ENCODE data around the gene VPS54.
"Not testable (repeated sequence)": the region's sequence is repeated elsewhere in the genome, so short reads cannot be mapped to it uniquely, and the experiment has no call there.

Gene VPS54

DNA sequence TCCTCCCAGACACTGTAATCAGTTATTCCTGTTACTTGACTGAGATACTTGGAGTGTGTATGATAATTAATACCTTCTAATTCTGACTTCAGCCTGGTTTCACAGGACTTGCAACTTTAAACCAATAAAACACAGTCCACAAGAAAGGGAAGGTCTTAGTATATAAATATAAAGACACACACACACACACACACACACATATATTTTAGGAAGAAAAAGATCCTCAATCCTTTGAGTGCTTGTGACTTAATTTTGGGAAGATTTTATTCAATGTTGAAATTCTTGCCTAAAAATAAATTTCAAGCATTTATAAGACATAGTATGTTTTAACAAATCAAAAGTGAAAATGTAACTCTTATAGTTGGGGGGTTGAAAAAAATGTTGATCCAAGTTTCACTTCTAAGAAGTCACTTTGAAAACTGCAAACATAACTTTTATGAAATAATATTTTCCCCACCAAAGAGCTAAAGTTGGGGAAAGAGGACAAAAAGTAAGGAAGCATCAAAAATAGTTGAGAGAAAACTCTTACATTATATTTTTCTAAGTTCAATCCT, 824 bp upstream of the VPS54 start:
- DNase-seq = peak; percentile 54

DNA sequence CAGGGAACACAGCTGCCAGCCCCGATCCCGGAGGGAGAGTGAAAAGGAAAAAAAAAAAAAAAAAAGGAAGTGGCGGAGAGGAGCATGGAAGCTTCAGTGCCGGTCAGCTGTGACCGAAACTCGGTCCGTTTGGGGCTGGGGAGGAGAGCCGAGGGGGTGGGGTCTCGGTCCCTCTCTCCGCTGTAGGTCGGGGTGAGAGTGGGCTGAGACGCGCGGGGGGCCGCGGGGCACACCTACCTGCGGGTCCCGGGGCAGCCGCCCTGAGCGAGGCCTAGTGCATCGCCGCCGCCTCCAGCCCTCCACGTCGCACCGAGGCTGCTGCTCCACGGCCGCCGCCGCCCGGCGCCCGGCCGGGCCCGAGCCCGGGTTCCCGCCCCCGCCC, 536 bp downstream of the VPS54 start:
- DNase-seq = no peak

DNA sequence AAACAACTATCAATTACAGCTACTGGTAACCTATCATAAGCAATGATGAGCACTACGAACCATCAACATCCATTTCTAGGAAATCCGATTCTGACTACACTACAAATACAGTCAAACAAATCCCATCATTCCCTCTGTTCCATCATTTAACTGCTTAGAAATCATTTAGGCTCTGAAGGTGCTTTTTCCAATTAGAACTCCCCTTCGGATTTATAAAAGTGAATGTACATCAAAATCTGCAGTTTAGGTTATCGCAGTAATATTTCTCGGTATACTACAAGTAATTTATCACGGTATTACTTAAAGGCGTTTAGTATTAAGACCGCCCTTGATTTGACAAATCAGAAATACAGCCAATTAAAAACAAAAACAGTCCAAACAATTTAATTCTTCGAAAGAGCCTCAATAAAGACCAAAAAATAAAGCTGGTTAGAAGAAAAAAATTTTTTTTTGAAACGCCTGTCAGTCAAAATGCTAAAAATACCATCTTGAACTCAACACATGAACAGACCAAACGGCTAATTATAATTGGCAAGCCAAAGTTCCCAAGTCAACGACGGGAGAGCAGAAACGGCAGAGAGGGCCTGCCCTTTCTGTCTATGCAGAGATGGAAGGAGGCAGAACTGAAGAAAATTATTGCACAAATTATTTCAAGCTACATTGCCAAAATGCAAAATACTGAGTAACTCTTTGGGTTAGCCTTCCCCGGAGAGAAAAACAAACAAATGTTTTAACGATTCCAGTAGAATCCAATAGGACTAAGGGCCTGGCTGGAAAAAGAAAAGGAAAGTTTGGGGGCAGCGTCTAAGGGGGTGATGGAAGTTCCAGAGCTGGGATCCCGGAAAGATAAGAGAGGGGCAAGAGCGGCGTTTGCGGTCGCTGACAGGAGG, 1.2 kb downstream of the VPS54 start:
- DNase-seq = peak; percentile 37

DNA sequence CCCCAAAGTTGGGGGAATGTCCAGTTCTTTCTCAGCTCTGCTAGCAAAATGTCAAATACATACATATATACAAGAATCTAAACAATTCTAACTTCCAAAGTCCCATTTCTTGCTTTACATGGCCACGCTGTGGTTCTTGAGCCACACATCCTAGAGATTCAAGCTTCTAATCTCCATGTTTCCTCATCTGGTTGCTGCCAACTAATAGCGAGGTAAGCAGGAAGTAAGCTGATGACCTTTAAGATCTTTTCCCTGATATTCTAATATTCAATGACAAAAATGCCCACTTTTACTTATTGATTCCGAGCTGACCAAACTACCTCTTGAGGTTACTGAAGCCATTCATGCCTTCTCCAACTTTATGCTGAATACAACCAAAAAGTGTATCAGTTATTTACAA, 3.3 kb downstream of the VPS54 start:
- no peak for DNase-seq

DNA sequence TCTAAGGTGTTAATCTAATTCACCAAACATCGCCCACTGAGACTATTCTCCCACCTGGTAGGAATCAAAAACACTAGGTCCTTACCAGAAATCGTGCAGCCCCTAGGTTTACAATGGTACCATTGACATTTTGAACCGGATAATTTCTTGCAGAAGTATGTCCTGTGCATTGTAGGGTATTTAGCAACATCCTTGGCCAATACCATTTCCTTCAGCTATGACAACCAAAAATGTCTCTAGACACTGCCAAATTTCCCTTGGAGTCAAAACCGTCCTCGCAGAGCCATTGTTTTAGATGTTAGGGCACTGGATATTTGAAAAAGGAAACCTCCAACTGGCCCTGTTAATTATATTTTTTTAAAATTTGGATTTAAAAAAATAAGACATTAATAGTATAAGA, 3.8 kb downstream of the VPS54 start:
- no peak for DNase-seq

DNA sequence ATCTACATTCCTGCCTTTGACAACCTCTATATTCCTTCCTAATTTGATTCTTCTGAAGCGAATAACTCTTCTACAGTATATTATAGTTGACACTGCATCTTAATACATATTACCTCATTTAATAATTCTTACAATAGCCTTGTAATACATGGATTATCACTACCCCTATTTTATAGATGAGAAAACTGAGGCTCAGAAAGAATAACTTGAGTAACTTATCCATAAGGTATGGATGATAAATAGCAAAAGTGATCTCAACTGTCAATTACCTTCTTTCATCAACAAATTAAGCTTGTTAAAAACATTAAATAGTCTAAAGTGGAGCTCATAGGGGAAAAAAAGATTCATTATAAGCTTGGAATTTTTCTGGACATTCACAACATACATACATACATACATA, 4.6 kb downstream of the VPS54 start:
- DNase-seq = no peak

DNA sequence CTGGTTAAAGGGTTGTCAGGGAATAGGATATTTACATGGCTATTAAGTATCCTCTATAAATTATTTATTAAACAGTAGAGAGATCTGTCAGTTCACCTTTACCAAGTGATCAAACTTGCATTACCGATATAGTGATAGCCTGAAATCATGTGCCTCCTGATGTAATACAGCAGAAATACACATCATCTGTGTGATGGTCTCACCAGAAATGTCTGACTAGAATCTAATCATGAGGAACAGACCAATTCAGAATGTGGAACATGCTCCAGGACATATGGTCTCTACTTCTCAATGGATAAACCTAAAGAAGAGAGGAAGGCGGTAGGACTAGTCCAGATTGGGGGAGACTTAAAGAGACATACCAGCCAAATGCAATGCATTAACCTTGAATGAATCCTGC, 6.2 kb downstream of the VPS54 start:
- DNase-seq = no peak

DNA sequence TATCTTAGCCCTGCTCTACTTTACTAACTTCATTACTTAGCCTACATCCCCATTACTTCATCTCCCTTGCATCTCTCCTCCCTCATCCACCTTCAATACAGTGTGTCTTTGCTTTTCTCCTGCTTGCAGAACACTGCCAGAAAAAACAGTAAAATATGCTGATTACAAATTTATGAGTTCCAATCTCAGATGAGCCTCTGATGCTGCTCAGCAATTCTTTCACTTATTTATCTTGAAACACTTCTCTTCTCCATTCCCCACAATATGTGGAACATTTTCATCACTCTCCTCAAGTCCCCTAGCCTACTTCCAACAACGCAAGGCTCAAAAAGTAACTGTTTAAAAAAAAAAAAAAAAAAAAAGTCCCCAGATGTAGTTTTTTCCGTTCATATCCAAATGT, 7.1 kb downstream of the VPS54 start:
- DNase-seq = no peak

DNA sequence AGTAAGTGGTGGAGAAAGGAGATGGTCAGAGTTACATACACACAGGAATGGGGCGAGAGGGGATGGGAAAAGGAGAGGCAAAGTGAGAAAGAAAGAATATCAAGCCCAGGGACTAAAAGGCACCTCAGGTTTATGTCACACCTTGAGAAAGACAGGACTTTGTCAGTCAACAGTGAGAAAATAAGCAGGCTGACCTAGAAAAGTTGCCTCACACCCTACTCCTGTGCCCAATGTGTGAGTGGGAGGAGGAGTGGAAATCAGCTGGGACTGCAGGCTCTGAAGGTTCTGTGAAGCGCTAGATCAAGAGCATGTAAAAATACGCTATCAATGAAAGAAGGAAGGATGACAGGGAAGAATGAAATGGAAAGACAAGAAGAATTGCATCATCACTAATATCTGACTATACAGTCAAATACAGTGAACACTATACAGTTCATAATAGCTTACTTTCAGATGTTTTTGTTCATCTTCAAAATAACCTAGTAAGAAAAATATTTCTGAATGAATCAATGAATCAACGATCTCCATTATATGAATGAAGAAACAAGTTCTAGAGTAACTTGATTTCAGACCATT, 10.7 kb downstream of the VPS54 start:
- no peak for DNase-seq

DNA sequence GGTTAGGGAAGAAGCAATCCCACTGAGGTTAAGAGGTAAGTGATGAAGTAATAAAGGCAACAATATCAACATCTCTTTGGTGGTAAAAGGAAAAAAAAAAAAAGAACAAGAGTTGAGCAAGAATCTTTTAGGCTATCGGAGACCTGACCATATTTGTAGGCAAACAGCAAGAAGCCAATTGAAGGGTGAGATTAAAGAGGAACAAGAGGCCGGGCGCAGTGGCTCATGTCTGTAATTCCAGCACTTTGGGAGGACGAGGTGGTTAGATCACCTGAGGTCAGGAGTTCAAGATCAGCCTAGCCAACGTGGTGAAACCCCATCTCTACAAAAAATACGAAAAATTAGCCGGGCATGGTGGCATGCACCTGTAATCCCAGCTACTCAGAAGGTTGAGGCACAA, 11.3 kb downstream of the VPS54 start:
- no peak for DNase-seq

DNA sequence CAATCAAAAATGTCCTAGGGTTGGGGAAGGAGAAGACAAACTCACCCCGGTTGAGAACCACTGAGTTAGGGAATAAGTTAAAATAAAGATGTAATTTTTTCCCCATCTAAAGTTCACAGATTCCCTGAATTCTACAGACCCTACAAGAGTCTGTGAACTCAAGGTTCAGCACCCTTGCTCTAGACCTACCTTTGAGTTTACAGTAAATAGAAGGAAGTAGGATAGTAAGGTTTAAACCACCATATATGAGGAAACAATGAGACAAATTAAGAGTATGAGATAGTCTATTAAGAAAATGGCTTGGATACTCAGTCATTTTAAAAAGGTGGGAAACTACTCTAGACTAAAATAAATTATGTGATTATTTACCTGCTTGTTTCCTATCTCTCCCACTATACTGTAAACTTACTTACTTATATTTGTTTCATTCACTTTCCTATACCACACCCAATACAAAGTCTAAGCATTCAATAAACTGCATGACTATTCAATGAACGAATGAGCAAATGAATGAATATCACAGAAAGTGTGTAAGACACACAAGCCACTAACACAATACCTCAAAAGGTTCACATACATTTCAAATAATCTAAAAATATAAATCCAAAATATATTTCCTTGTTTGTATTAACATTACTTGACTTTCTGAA, 13.4 kb downstream of the VPS54 start:
- DNase-seq = no peak

DNA sequence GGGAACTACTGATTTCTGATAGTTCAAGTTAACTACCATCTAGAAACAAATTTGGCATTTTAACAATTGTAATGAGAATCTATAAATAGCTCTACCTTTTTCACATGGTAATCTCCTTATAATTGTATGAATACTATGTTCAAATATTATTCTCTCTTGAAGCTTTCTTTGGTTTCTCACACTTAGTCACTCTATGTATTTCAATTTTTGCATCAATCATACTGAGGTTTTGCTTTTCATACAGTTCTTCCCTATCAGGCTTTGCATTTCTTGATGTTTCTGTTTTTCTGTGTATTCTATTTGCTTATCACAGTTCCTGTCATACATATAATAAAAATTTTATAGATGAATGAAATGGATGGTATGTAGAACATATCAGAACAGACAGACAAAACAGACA, 16.0 kb downstream of the VPS54 start:
- no peak for DNase-seq

DNA sequence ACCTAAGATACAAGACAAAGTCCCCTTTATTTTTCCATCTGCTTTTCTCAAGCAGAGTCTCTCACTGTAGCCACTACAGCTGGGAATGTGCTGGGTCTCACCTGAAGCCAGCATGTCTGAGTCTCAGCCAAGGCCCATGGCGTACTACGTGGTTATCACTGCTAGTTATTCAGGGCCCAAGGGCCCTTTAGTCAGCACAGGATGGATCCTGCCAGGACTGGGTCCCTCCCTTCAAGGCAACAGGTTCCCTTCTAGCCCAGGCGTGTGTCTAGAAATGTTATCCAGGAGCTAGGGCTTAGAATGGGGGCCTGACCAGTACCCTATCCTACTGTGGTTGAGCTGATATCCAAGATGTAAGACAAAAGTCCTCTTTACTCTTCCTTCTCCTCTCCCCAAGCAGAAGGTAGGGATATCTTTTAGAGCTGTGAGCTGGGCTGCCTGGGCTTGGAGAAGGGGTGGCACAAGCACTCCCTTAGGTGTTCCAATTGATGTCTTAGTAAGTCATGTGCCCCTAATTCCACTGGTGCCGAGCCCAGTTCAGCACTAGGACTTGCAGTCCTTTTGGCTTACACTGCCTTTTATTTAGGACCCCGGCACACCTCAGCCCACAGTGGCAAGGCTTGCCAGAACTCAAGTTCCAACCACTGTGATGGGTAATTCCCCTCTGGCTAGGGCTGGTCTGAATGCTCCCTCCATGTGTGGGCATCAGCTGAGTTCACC, 17.7 kb downstream of the VPS54 start:
- no peak for DNase-seq

DNA sequence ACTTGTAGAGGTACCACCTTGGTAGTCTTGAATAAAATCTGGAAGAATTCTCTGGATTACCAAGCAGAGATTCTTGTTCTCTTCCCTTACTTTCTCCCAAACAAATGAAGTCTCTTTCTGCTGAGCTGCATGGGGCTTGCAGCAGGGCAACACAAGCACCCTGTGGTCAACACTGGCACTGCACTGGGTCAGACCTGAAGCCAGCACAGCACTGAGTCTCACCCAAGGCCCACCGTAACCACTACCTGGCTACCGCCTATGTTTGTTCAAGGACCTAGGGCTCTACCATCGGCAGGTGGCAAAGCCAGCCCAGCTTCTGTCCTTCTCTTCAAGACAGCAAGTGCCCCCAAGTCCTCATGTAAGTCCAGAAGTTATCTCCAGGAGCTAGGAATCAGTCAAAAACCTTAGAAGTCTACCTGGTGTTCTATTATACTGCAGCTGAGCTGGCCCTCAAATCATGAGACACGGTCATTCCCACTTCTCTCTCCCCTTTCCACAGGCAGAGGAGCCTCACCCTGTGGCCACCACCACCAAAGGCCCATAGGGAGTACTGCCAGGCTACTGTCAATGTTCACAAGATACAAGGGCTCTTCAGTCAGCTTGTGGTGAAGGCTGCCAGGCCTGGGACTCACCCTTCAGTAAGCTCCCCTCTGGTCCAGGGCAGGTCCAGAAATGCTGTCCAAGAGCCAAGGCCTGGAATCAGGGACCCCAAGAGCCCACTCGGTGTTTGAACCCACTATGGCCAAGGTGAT, 18.4 kb downstream of the VPS54 start:
- no peak for DNase-seq

DNA sequence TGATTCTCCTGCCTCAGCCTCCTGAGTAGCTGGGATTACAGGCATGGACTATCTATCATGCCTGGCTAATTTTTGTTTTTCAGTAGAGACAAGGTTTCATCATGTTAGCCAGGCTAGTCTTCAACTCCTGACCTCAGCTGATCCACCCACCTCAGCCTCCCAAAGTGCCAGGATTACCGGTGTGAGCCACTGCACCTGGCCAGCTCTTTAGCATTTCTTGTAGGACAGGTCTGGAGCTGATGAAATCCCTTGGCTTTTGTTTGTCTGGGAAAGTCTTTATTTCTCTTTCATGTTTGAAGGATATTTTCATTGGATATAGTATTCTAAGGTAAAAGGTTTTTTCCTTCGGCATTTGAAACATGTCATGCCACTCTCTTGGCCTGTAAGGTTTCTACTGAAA, 20.2 kb downstream of the VPS54 start:
- DNase-seq = no peak

DNA sequence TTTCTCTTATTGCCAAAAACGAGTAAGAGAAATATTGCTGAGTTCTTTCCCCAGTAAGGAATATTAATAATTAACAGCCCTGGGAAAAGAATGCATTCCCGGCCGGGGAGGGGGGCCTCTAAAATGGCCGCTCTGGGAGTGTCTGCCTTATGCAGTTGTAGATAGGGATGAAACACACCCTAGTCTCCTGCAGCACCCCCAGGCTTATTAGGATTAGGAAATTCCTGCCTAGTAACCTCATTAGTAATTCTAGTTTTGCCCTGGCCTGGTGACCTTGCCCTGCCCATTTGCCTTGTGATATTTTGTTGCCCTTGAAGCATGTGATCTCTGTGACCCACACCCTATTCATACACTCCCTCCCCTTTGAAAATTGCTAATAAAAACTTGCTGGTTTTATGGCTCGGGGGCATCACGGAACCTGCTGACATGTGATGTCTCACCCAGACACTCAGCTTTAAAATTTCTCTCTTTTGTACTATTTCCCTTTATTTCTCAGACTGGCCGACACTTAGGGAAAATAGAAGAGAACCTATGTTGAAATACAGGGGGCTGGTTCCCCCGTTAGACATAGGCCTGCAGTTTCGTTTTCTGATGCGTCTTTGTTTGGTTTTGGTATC, 22.5 kb downstream of the VPS54 start:
- DNase-seq = not testable (repeated sequence)

DNA sequence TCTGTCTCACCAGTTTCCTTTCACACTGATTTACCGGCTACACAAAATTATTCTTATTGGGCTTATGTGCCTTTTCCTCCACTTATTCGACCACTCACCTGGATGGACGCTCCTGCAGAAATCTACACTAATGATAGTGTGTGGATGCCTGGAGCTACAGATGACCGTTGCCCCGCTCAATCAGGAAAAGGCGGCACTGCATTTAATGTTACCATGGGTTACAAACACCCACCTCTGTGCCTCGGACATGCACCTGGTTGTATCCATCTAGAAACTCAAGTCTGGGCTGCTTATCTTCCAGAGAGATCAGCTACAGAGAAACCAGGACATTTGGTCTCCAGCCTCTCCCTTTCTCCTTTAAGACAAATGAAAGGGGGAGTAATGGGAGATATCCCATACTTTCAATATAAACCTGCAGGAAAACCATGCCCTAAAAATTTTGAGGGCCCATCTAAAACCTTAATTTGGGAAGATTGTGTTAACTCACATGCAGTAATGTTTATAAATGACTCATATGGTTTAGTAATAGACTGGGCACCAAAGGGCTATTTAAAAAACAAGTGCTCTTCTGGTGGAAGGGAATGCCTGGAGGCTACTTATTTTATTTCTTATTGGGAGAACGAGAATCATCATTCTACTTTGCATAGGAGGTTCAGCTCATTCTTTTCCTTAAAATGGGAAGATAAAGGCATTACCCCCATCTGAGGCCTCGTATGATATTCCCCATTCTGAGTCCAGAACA, 24.7 kb downstream of the VPS54 start:
- DNase-seq = not testable (repeated sequence)

DNA sequence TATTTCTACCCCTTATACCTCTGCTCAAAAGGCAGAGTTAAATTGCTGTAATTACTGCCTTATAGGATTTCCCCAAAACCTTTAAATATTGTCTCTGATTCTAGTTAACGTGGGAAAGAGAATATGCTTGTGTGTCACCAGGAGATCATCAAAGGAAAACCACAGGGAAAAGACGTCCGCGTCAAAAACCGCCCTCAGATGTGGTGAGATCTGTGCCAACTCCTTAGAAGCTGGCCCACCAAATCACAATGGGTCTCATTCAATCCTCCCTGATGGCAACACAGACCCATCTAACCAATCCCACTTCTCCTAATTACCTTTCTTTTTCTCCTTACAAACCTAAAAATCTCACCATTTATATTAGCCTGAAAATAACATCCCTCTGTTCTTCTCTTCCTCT, 25.4 kb downstream of the VPS54 start:
- DNase-seq = no peak

DNA sequence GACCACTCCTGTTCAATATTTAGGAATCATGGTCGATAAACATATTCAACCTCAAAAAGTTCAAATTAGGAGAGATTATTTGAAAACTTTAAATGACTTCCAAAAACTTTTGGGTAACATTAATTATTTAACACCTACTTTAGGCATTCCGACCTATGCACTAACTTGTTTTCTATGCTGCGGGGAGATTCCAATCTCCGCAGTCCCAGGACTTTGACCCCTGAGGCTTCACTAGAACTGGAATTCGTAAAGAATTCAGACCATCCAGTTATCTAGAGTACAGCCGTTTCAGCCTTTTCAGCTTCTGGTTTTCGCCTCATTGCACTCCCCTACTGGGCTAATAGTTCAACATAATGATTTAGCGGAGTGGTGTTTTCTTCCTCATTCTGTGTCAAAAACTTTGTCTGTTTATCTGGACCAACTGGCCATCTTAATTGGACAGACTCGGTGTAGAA, 26.1 kb downstream of the VPS54 start:
- not testable (repeated sequence) for DNase-seq

DNA sequence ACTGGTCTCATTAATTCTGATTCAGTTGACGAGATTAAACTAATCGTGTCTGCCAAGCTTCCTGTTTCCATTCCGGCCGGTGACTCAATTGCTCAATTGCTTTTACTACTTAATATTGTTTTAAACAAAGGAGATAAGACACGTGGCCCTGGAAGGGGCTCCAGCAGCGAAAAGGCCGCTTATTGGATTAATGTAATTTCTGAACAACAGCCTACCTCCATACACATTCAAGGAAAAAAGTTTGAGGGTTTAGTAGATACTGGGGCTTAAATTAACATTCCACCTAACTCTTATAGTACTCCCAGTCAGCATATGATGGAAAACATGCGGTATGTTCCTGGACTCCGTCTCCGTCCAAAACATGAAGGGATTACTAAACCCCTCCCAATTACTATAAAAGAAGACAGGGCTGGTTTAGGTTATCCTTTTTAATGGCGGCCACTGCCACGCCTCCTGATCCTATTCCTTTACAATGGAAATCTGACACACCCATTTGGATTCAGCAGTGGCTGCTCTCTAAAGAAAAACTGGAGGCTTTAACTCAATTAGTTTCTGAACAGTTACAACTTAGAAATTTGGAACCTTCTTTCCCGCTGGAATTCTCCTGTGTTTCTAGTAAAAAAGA, 27.1 kb downstream of the VPS54 start:
- DNase-seq = no peak

Measured in KG1 (cell line).